ENCODE results near the gene CDH26. TPM values are rescaled to one million over a fixed set of nuclear protein-coding genes. Genes with fewer than 3 reads are reported as not detected.
A peak's percentile ranks its signal among the peaks of the same experiment; 100 is the strongest.

Gene CDH26
- total and polyA plus RNA-seq, 2 donors (not counting 1 experiment from before 2014, with no cell fraction given) = 1.8 to 2.3 TPM

DNA sequence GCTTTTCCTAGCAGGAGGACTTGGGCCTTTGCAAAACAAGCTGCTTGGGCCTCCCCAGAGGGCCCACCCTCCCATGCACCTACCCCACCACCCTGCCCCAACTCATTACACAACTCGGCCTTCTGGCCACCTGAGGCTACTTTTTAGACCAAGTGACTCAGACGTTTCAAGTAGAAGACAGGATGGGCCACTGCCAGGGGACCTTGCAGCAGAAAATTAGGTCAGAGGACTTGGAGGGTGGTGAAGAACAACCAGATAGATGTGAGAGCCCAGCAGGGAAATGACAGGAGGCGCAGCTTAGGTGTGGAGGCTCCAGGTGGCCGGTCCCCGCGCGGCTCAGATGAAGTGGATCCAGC lies 19.5 kb upstream of the CDH26 start:
- TF ChIP-seq, protein P1, sequence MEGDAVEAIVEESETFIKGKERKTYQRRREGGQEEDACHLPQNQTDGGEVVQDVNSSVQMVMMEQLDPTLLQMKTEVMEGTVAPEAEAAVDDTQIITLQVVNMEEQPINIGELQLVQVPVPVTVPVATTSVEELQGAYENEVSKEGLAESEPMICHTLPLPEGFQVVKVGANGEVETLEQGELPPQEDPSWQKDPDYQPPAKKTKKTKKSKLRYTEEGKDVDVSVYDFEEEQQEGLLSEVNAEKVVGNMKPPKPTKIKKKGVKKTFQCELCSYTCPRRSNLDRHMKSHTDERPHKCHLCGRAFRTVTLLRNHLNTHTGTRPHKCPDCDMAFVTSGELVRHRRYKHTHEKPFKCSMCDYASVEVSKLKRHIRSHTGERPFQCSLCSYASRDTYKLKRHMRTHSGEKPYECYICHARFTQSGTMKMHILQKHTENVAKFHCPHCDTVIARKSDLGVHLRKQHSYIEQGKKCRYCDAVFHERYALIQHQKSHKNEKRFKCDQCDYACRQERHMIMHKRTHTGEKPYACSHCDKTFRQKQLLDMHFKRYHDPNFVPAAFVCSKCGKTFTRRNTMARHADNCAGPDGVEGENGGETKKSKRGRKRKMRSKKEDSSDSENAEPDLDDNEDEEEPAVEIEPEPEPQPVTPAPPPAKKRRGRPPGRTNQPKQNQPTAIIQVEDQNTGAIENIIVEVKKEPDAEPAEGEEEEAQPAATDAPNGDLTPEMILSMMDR (IDR thresholded peaks at IDR 0.05) = no peak
- no peak for TF ChIP-seq EZH2 (IDR thresholded peaks at IDR 0.05; ENCODE audit: borderline replicate concordance, insufficient read depth, low read depth, low read length, poor library complexity, severe bottlenecking)
- Histone ChIP-seq H3K79me2 (ENCODE audit: control insufficient read depth, insufficient read depth, low read length) (peaks cover 22% of the 10 kb centered on the region), H3K4me2 (replicated peaks; ENCODE audit: low read depth, low read length, poor library complexity, severe bottlenecking) (peak overlapping the region; percentile 78), H2AFZ (ENCODE audit: insufficient read depth, low read depth, low read length, poor library complexity, severe bottlenecking) (no peak overlapping the region), H3K9me3 (ENCODE audit: control extremely low read depth in 1 of 3, control insufficient read depth in 2 of 3, insufficient read depth in 1 of 3, low read length in 2 of 3) (peaks cover 0 to 10% (median 0%) of the 10 kb centered on the region in 3 donors), H3K36me3 (replicated peaks in 1 of 2; ENCODE audit: control extremely low read depth in 1 of 2, control insufficient read depth in 1 of 2, extremely low read depth in 1 of 2, insufficient read depth in 2 of 2, low read length in 1 of 2) (peaks cover 0 to 11% of the 10 kb centered on the region in 2 experiments), H4K20me1 (ENCODE audit: control insufficient read depth, insufficient read depth, low read length, poor library complexity, severe bottlenecking) (no peaks in the 10 kb centered on the region), H3K27ac (ENCODE audit: low read length in 2 of 2) (no peak overlapping the region), H3K4me1 (ENCODE audit: control insufficient read depth in 2 of 2, insufficient read depth in 2 of 2, low read length in 2 of 2) (peaks cover 20 to 26% of the 10 kb centered on the region in 2 donors), H3K9ac (ENCODE audit: low read length) (no peak overlapping the region), H3K27me3 (replicated peaks in 1 of 4; ENCODE audit: control extremely low read depth in 1 of 4, control insufficient read depth in 3 of 4, insufficient read depth in 4 of 4, low read length in 3 of 4) (no peaks in the 10 kb centered on the region), H3K4me3 (ENCODE audit: control extremely low read depth in 1 of 5, extremely low read depth in 1 of 5, insufficient read depth in 1 of 5, low read depth in 2 of 5, low read length in 4 of 5) (no peak overlapping the region)
- ChIA-PET CTCF (interaction anchor here (4.3 kb wide), 1 partner anchor 11 kb away, joined by 45 read pairs; no protein-coding TSS in a partner anchor), POLR2A (no interaction called here)
- ATAC-seq (ENCODE audit: low read depth) = no peak
- Mint-ChIP-seq H3K9me3 (ENCODE audit: insufficient read depth) (no peaks in the 10 kb centered on the region), H3K27me3 (no peaks in the 10 kb centered on the region), H3K4me1 (peaks cover 41% of the 10 kb centered on the region), H3K27ac (peak overlapping the region; percentile 73), H3K4me3 (peak overlapping the region; percentile 87)
- intact Hi-C loops (cut with micrococcal nuclease) = no loop called here
- WGBS (ENCODE audit: insufficient coverage) = 96% methylated on average over 7 of the region's 7 CpGs
- DNase-seq = peak; percentile 18

DNA sequence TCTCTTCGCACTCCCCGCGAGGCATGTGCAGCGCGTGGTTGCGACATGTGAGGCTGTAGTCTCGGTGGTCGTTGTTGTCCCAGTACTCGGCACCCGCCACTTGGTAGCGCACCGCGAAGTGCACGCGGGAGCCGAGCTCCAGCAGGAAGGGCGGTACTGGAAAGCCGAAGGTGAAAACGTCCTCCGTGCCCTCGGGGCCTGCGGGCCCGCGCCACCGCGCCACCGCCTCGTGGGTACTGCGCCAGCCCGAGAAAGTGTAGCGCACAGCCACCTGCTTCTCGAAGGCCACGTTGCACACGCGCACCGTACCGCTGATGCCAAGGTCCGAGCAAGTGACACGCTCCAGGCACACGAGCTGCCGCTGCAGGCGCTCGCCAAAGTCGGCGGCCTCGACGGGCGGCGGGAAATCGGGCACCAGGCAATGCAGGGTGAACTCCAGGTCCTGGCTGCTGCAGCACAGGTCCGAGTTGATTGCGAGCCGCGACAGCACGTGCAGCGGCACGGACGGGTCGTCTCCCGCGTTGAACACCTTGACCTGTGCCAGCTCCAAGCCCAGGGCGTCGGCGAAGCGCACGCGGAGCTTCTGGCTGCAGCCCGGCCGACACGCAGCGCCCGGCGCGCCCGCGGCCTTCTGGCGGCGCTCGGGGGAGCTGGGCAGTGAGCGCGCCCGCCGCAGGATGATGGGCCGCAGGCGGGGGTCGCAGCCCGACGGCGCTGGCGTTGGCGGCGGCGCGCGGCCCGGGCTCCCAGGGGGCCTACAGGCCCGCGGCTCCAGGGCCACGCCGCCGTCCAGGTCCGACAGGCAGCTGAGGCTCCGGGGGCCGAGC lies 19.0 kb upstream of the CDH26 start:
- peak overlapping the region; percentile 81 for H3K9ac ChIP-seq (ENCODE audit: low read length)

More for the DNA sequence above, 19.0 kb upstream of the CDH26 start:
- 51% methylated on average over 104 of the region's 104 CpGs for WGBS (ENCODE audit: insufficient coverage)
- H4K20me1 ChIP-seq (ENCODE audit: control insufficient read depth, insufficient read depth, low read length, poor library complexity, severe bottlenecking) = no peaks in the 10 kb centered on the region
- H2AFZ ChIP-seq (ENCODE audit: insufficient read depth, low read depth, low read length, poor library complexity, severe bottlenecking) = peak overlapping the region; percentile 93
- Mint-ChIP-seq H3K27me3 (no peaks in the 10 kb centered on the region), H3K9me3 (ENCODE audit: insufficient read depth) (no peaks in the 10 kb centered on the region), H3K27ac (peak overlapping the region; percentile 6), H3K4me1 (peaks cover 39% of the 10 kb centered on the region), H3K4me3 (peak overlapping the region; percentile 97)
- H3K79me2 ChIP-seq (ENCODE audit: control insufficient read depth, insufficient read depth, low read length) = peaks cover 22% of the 10 kb centered on the region
- ChIA-PET POLR2A (no interaction called here), CTCF (interaction anchor here (1.3 to 4.3 kb wide), 2 partner anchors 10 to 12 kb away, joined by 4 to 45 read pairs; no protein-coding TSS in a partner anchor)
- H3K9me3 ChIP-seq (ENCODE audit: control extremely low read depth in 1 of 3, control insufficient read depth in 2 of 3, insufficient read depth in 1 of 3, low read length in 2 of 3) = peaks cover 0 to 10% (median 0%) of the 10 kb centered on the region in 3 donors
- DNase-seq (peak; percentile 37), ATAC-seq (ENCODE audit: low read depth) (no peak)
- intact Hi-C loops (cut with micrococcal nuclease) = no loop called here
- H3K27me3 ChIP-seq (replicated peaks in 1 of 4; ENCODE audit: control extremely low read depth in 1 of 4, control insufficient read depth in 3 of 4, insufficient read depth in 4 of 4, low read length in 3 of 4) = no peaks in the 10 kb centered on the region
- TF ChIP-seq, protein P1 (IDR thresholded peaks at IDR 0.05) = no peak
- TF ChIP-seq EZH2 (IDR thresholded peaks at IDR 0.05; ENCODE audit: borderline replicate concordance, insufficient read depth, low read depth, low read length, poor library complexity, severe bottlenecking) = no peak
- peak overlapping the region in 4 of 5 experiments; percentile 79 to 96 (median 86) for H3K4me3 ChIP-seq (ENCODE audit: control extremely low read depth in 1 of 5, extremely low read depth in 1 of 5, insufficient read depth in 1 of 5, low read depth in 2 of 5, low read length in 4 of 5)
- H3K4me1 ChIP-seq (ENCODE audit: control insufficient read depth in 2 of 2, insufficient read depth in 2 of 2, low read length in 2 of 2) = peaks cover 20 to 23% of the 10 kb centered on the region in 2 donors
- peak overlapping the region; percentile 78 for H3K4me2 ChIP-seq (replicated peaks; ENCODE audit: low read depth, low read length, poor library complexity, severe bottlenecking)
- H3K27ac ChIP-seq (ENCODE audit: low read length in 2 of 2) = peak overlapping the region; percentile 47 to 87
- peaks cover 0 to 17% of the 10 kb centered on the region in 2 experiments for H3K36me3 ChIP-seq (replicated peaks in 1 of 2; ENCODE audit: control extremely low read depth in 1 of 2, control insufficient read depth in 1 of 2, extremely low read depth in 1 of 2, insufficient read depth in 2 of 2, low read length in 1 of 2)

All from B cell (primary cell).